Measurements from ENCODE around the gene TCP11L2. TPM values are rescaled to one million over a fixed set of nuclear protein-coding genes. Genes with fewer than 3 reads are reported as not detected.

TCP11L2 gene
- total RNA-seq, 2 experiments from 2014 or later, result 25.1 to 27.8 TPM

DNA sequence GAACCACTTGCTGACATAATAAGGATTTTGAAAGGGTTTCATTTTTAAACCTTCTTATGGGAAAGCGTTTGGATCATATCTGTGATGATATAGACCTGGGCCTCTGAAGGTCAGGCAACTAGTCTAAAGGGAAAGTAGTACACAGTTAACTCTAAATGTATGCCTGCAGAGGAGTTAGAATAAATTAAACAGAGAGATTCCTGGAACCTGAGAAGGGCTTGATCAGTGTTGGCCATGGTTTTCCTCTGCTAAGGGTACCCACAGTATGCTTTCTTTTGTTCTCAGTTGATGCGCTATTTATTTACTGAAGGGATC is 40.6 kb downstream of the TCP11L2 start:
- no peak for DNase-seq
- Mint-ChIP-seq H3K4me1 (no peaks in the 10 kb centered on the region), H3K9me3 (no peaks in the 10 kb centered on the region), H3K4me3 (no peak overlapping the region), H3K27me3 (no peaks in the 10 kb centered on the region), H3K36me3 (ENCODE audit: low read depth) (no peaks in the 10 kb centered on the region), H3K27ac (no peak overlapping the region)
- ChIA-PET POLR2A (no interaction called here), CTCF (no interaction called here)

DNA sequence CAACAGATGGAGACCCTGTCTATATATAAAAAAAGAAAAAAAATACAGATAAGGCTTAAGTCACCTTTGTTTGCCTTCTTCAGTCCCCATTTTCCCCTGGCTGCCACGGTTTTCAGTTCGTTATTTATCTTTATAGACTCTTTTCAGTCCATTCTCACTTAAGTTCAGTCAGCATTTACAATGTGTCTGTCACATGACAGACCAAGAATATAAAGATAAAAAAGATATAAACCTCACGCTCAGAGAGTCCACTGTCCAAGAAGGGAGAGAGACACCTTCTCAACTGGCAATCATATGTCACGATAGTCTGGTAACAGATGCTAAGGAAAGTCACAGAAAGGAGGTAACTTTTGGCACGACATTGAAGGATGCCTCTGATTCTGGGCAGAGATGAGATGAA is 41.6 kb downstream of the TCP11L2 start:
- Mint-ChIP-seq H3K27ac (no peak overlapping the region), H3K9me3 (no peaks in the 10 kb centered on the region), H3K4me3 (no peak overlapping the region), H3K4me1 (no peaks in the 10 kb centered on the region), H3K27me3 (no peaks in the 10 kb centered on the region), H3K36me3 (ENCODE audit: low read depth) (no peaks in the 10 kb centered on the region)
- CTCF ChIA-PET, result interaction anchor here (0.7 kb wide), 1 partner anchor 575 kb away, joined by 3 read pairs; no protein-coding TSS in a partner anchor
- POLR2A ChIA-PET, result no interaction called here
- no peak for DNase-seq

DNA sequence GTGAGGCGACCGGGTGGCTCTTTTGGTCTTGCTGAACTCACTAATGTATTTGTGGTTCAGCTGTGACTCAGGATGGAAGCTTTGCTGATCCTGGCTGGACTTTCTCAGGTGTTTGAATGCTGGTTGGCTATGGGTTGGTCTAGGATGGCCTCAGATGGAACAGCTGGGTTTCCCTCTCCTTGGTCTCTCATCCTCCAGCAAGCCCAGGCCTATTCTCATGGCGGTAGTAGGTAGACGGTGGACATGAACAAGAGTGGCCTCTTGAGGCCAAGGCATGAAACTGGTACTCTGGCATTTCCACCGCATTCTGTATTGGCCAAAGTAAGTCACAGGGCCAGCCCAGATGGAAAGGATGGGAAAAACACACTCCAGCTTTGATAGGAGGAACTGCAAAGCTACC is 43.2 kb downstream of the TCP11L2 start:
- Mint-ChIP-seq H3K4me3 (no peak overlapping the region), H3K36me3 (ENCODE audit: low read depth) (no peaks in the 10 kb centered on the region), H3K9me3 (no peaks in the 10 kb centered on the region), H3K27ac (no peak overlapping the region), H3K4me1 (no peaks in the 10 kb centered on the region), H3K27me3 (no peaks in the 10 kb centered on the region)
- ChIA-PET POLR2A (no interaction called here), CTCF (interaction anchor here (0.6 to 1.6 kb wide), 4 partner anchors 9 to 118 kb away, joined by 3 to 10 read pairs (median 5); partner anchors contain the start of gene POLR3B)
- DNase-seq, result no peak

DNA sequence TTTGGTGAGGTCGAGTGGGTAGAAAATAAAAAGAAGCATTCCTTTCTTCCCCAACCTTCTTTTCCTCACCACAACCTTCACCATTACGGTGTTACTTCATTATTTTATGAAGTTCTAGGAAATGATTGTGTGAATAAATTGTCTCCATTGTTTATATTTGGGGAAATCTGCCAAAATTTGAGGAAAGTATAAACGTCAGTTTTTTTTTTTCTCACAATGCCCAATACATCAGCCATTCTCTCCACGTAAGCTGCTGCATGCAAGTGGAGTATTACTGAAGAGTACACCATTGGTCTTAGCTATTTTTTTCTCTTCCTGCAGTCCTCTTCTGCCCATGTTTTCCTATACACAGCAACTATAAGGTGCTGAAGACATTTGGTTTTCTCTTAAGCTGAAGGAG is 45.9 kb downstream of the TCP11L2 start:
- Mint-ChIP-seq H3K4me1 (no peaks in the 10 kb centered on the region), H3K27ac (no peak overlapping the region), H3K27me3 (peaks cover 4% of the 10 kb centered on the region), H3K36me3 (ENCODE audit: low read depth) (no peaks in the 10 kb centered on the region), H3K9me3 (no peaks in the 10 kb centered on the region), H3K4me3 (no peak overlapping the region)
- POLR2A ChIA-PET, result no interaction called here
- no peak for DNase-seq
- CTCF ChIA-PET, result interaction anchor here (0.8 to 1.3 kb wide), 3 partner anchors 9 to 121 kb away, joined by 3 to 4 read pairs (median 3); partner anchors contain the start of gene POLR3B

DNA sequence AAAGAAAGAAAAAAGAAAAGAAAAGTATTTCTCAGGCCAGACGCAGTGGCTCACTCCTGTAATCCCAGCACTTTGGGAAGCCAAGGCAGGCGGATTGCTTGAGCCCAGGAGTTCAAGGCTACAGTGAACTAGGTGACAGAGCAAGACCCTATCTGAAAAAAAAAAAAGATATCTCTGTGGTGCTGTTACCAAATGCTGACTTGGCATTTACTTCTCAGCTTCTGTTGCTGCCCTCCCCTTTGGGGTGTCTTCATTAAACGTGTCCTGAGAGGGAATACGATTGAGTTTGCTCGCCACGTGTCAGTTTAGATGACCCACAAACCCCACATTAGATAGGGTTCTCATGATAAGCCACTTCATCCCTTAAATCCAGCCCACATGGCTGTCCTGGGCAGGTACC is 50.6 kb downstream of the TCP11L2 start:
- Mint-ChIP-seq H3K27ac (no peak overlapping the region), H3K36me3 (ENCODE audit: low read depth) (no peaks in the 10 kb centered on the region), H3K9me3 (no peaks in the 10 kb centered on the region), H3K27me3 (peaks cover 4% of the 10 kb centered on the region), H3K4me3 (no peak overlapping the region), H3K4me1 (peaks cover 11% of the 10 kb centered on the region)
- no peak for DNase-seq
- ChIA-PET CTCF (no interaction called here), POLR2A (no interaction called here)

DNA sequence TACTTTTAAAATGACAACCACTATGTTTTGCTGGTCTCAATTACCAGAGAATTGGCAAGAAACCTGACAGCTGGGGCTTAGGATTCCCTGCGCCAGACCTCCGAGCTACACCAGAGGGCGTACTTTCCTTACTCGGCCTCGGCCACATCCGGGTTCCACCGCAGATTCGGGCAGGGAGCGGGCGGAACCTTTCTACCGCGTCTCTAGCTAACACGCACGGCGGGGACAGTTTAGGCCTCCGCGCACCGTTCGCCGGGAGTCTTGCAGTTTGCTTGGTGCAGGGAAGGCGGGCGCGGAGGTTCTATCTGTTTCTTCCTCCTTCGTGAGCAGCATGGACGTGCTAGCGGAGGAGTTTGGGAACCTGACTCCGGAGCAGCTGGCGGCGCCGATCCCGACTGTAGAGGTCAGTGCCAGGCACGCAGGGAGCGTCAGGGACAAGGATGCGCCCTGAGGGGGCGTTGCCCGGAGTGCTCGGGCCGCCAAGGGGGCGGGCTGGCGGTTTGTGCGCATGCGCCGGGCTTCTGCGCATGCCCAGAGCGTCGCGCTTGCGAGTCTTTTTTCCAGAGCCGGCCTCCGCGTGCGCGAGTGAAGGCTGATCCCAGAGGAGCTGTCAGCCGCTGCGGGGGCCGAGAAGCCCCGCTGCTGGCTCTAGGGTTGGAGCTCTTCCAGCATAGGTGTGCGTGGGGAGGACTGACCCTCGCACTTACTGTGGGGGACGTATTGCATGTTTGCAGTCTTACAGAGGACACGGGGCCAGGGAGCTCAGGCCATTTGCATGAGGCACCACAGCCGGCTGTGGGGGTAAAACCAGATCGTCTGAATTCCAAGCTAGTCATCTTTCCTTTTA is 55.2 kb downstream of the TCP11L2 start, which contains the start of gene POLR3B:
TSS of gene POLR3B (plus strand) at position 200 of the 847 bp plus-strand sequence. CDS start at position 332, 132 bp downstream.
- H3K4me3 Mint-ChIP-seq, result peak within 1 kb of the TSS; percentile 87
- CTCF ChIA-PET, result interaction anchor here (0.7 to 3.3 kb wide), 28 partner anchors 9 to 598 kb away, joined by 3 to 27 read pairs (median 4); partner anchors contain the start of genes TCP11L2 and TMEM263
- DNase-seq, result peak; percentile 97
- POLR2A ChIA-PET, result interaction anchor here (0.7 to 3.9 kb wide), 14 partner anchors 9 to 626 kb away, joined by 3 to 47 read pairs (median 4); partner anchors contain the start of genes TCP11L2 and TMEM263
- no peaks in the 10 kb centered on the region for H3K27me3 Mint-ChIP-seq
- H3K9me3 Mint-ChIP-seq, result no peaks in the 10 kb centered on the region
- H3K27ac Mint-ChIP-seq, result peak within 1 kb of the TSS; percentile 88
- peaks cover 20% of the 10 kb centered on the region for H3K4me1 Mint-ChIP-seq
- H3K36me3 Mint-ChIP-seq (ENCODE audit: low read depth), result no peaks in the 10 kb centered on the region

DNA sequence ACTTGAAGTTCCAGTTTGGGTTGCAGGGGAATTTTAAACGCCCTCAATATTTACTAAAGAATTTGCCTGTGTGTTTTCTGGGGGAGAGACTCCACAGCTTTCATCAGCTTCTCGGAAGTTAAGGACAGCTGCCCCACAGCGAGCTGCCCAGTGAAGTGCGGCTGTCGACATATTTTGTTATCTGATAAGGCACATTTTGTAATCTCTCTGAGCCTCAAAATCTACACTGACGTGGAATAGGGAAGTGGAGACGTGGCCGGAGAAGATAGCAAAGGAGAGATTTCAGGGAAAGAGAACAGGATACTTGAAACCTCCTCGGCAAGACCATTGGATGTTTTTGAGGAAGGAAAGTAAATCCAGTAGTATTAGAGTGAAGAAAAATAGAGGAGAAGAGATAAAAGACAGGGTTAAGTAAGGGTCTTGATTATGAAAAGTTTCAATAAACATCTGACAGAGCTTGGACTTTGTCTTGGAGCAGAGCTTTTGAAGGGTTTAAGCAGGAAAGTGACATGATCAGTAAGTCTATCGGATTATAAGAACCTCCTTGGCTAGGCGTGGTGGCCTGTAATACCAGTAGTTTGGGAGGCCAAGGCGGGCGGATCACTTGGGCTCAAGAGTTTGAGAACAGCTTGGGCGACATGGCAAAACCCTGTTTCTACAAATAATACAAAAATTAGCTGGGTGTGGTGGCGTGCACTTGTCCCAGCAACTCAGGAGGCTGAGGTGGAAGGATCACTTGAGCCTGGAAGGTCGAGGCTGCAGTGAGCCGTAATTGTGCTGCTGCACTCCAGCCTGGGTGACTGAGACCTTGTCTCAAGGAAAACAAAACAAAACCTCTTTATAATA is 56.1 kb downstream of the TCP11L2 start:
- Mint-ChIP-seq H3K9me3 (no peaks in the 10 kb centered on the region), H3K27me3 (no peaks in the 10 kb centered on the region), H3K36me3 (ENCODE audit: low read depth) (no peaks in the 10 kb centered on the region), H3K27ac (peak overlapping the region; percentile 88), H3K4me1 (peaks cover 20% of the 10 kb centered on the region), H3K4me3 (peak overlapping the region; percentile 87)
- ChIA-PET POLR2A (interaction anchor here (0.7 to 3.9 kb wide), 9 partner anchors 8 to 626 kb away, joined by 3 to 47 read pairs (median 5); partner anchors contain the start of genes TCP11L2 and TMEM263), CTCF (interaction anchor here (0.7 to 3.3 kb wide), 22 partner anchors 9 to 597 kb away, joined by 3 to 27 read pairs (median 5); partner anchors contain the start of genes TCP11L2 and TMEM263)
- no peak for DNase-seq

DNA sequence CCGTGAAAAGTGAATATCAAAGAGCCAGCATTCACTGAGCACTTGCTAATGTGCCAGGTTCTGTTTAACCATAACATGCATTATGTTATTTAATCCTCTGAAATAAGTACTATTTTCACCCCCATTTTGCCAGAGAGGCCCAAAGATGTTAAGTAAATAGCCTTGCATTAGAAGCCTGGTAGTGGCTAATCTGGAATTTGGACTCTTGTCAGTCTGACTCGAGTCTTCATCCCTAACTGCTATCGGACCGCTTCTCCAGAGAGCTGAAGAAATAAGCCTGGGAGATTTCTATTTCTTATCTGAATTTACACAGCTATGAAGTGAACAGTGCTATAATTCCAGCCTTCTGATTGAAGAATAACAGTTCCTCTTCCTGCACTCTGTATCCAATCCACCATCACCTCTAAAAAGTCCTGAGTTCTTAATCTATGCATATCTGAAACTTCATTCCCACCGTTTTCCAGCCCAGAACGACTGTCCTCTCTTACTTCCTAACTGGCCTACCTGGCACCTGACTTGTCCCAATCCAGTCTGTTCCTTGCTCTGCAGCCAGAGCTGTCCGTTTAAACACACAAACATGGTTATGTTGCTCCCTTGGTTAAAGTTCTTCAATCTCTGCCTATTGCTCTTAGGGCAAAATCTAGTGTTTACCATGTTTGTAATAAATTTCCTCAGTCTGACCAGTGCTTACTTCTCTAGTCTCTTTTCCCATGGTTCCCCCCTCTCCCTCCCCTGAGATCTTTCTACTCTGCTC is 57.3 kb downstream of the TCP11L2 start:
- H3K4me3 Mint-ChIP-seq, result no peak overlapping the region
- H3K27ac Mint-ChIP-seq, result no peak overlapping the region
- no peak for DNase-seq
- no peaks in the 10 kb centered on the region for H3K36me3 Mint-ChIP-seq (ENCODE audit: low read depth)
- peaks cover 20% of the 10 kb centered on the region for H3K4me1 Mint-ChIP-seq
- POLR2A ChIA-PET, result no interaction called here
- no peaks in the 10 kb centered on the region for H3K27me3 Mint-ChIP-seq
- no peaks in the 10 kb centered on the region for H3K9me3 Mint-ChIP-seq
- CTCF ChIA-PET, result interaction anchor here (0.7 to 1.6 kb wide), 4 partner anchors 62 to 560 kb away, joined by 3 to 5 read pairs (median 4); no protein-coding TSS in a partner anchor

DNA sequence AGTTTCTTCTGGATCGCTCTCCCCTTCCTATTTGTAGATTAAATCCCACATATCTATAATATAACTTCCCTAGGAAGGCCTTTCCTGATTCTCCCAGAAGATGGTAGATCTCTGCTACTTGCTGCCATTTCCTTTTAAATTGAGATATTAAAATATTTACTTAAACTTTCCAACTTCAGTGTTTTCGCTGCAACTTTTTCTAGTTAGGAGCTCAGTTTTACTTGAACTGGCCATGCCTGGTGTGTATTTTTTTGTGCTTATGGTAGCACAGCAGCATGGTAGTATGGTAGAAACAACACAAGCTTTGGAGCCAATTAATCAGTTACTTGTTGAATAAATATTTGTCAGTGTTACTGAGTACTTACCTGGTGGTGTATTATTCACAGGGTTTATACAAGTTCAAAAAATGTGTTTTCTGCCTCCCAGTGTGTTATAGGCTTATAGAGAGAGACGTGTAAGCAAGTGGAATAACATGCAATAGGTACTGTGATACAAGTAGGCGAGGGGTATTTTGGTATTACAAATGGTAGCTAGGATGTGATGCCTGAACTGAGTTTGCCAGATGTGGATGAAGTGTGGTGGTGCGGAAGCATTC is 58.0 kb downstream of the TCP11L2 start:
- H3K9me3 Mint-ChIP-seq, result no peaks in the 10 kb centered on the region
- no peaks in the 10 kb centered on the region for H3K27me3 Mint-ChIP-seq
- H3K4me3 Mint-ChIP-seq, result no peak overlapping the region
- H3K27ac Mint-ChIP-seq, result no peak overlapping the region
- no peak for DNase-seq
- peaks cover 20% of the 10 kb centered on the region for H3K4me1 Mint-ChIP-seq
- ChIA-PET POLR2A (interaction anchor here (2.0 kb wide), 1 partner anchor 59 kb away, joined by 4 read pairs; no protein-coding TSS in a partner anchor), CTCF (interaction anchor here (1.6 kb wide), 1 partner anchor 137 kb away, joined by 5 read pairs; no protein-coding TSS in a partner anchor)
- no peaks in the 10 kb centered on the region for H3K36me3 Mint-ChIP-seq (ENCODE audit: low read depth)

DNA sequence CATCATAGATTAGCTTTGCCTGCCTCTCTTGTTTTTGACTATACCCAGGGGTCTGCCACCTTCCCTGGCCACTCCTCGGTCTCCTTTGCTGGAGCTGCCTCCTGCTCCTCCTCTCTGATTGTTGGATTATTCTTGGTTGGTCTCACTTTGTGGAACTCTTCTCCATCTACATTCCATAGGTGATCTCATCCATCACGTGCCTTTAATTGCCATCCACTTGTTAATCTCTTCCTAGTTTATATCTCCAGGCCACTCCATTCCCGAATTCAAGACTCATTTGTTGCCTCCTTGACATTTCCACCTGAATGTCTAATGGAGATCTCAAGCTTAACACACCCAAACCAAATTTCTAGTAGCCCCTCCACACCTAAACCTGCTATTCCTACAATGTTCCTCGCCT is 60.4 kb downstream of the TCP11L2 start:
- peaks cover 11% of the 10 kb centered on the region for H3K4me1 Mint-ChIP-seq
- ChIA-PET POLR2A (no interaction called here), CTCF (no interaction called here)
- no peaks in the 10 kb centered on the region for H3K36me3 Mint-ChIP-seq (ENCODE audit: low read depth)
- no peaks in the 10 kb centered on the region for H3K9me3 Mint-ChIP-seq
- no peak overlapping the region for H3K27ac Mint-ChIP-seq
- H3K27me3 Mint-ChIP-seq, result no peaks in the 10 kb centered on the region
- DNase-seq, result no peak
- H3K4me3 Mint-ChIP-seq, result no peak overlapping the region

DNA sequence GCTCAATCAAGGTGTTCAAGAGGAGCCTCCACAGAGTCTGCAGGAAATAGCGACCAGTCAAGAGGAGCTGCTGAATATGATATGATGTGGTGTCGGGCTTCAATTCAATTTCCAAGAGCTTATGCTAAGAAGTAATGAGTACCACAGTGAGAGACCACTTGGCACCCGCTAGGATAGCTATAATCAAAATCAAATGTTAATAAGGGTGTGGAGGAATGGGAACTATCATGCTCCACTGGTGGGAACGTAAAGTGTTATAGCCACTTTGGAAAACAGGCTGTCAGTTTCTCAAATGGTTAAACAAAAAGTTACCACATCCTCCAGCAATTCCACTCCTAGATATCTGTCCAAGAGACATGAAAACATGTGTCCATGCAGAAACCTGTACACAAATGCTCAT is 61.7 kb downstream of the TCP11L2 start:
- no peaks in the 10 kb centered on the region for H3K4me1 Mint-ChIP-seq
- POLR2A ChIA-PET, result no interaction called here

More for the DNA sequence above, 61.7 kb downstream of the TCP11L2 start:
- no peak overlapping the region for H3K27ac Mint-ChIP-seq
- no peaks in the 10 kb centered on the region for H3K9me3 Mint-ChIP-seq
- no peak for DNase-seq
- CTCF ChIA-PET, result no interaction called here
- H3K36me3 Mint-ChIP-seq (ENCODE audit: low read depth), result no peaks in the 10 kb centered on the region
- H3K4me3 Mint-ChIP-seq, result no peak overlapping the region
- H3K27me3 Mint-ChIP-seq, result no peaks in the 10 kb centered on the region

Data from activated CD4-positive, alpha-beta memory T cell treated with anti-CD3 and anti-CD28 coated beads, Interleukin-2, amount 10 ng/mL, durations not matched to agents 7 days and 5 days (primary cell).